Measurements from ENCODE around the gene AKAP6.

The AKAP6 gene

DNA sequence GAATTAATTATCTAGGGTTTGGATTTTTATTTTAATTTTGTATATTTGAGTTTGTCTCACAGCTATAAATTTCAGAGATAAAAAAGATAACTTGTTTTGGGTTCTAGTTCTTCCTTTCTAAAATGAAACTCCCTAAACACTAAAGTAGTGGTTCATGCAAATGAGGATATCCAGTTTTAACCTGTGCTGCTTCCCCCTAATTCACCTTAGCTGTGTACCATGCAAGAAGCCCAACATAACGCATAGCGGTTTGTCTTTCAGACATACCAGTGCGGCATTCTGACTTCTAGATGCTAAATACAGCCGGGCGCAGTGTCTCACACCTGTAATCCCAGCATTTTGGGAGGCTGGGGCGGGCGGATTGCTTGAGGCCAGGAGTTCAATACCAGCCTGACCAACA is 320.9 kb downstream of the AKAP6 start:
- no peak for DNase-seq (ENCODE audit: low read depth in 2 of 3, low spot score in 1 of 3)

DNA sequence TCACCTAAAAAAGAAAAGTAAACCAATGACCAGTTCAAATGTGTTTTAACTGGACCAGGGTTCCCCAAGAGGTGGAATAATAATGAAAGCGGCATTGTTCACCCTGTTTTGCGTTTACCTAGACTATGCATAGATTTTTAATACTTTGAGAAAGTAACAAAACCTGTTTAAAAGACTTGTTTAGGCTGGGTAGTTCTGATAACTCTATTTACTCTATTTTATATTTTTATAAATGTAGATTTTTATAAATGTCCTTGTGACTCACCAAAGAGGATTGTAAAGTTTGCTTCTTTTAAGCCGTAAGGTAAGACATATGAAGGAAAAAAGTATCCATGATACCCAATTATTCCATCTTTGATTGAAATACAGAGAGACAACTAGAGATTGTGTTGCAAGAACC is 321.6 kb downstream of the AKAP6 start:
- DNase-seq (ENCODE audit: low read depth in 2 of 3, low spot score in 1 of 3): no peak

DNA sequence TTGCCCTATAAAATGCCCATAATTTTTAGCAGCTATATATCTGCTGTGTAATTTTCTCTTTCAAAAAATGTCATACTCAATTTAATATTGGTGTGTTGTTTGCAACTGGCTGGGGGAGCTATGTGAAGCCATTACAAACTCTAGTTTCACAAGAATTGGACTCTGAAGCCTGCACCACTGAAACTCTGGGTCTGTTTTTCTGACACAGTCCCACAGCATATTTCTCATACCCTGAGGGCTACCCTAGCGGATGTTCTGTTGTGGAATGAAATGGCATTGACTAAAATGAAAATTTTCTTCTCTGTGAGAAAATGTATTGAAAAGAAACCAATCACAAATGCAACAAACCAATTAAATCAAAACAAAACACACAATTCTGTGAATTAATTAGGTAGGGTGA is 325.0 kb downstream of the AKAP6 start:
- DNase-seq (ENCODE audit: low read depth in 2 of 3, low spot score in 1 of 3): no peak

DNA sequence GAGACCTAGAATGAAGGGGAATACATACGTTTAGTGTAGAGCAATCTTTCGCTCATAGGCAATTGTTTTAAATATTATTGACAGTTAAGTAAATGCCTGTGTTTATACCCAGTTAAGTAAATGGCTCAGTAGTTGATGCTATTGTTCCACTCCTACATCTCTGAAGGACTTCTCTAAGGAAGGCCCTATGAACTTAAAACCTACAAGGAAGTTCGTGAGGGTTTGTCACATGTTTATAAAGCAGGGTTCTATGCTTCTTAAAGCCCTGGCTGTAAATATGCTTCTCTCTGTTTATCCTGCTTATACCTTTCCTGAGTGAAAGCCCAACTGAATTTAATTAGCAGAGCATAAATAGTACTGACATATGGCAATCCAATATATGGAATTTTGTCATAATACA is 327.5 kb downstream of the AKAP6 start:
- no peak for DNase-seq (ENCODE audit: low read depth in 2 of 3, low spot score in 1 of 3)

DNA sequence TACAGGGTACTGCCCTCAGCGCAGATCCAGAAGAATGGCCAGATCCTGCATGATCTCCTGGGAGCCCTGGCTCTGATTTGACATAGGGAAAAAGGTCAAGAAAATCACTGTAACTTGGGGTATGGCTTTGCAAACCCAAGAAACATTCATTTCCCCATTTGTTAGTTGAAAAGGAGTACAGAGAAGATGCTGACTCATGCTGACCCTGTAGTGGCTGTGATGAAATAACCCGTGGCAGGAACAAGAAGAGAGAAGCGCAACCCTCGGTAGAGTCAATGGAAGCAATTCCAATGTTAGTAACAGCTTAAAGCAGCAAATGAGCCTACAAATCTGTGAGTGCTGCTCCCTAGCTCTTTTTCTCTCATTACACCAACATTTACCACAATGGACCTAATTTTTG is 328.0 kb downstream of the AKAP6 start:
- no peak for DNase-seq (ENCODE audit: low read depth in 2 of 3, low spot score in 1 of 3)

DNA sequence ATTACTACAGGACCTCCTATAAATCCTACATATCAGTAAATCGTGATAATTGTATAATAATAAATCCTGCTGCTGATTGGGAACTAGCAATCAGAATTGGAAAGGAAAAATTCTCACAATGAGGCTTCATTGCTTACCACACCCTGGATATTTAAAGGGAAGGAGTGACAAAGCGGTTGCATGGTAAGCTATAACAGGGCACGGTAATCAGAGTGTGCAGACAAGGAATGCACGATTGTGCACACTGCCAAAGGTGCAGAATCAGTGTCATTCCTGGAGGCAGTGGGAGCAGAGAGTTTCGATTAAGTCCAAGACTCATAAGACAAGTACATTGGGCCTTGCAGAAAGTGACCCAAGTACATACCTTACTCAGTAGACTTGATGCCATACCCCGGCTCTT is 332.1 kb downstream of the AKAP6 start:
- no peak for DNase-seq (ENCODE audit: low read depth in 2 of 3, low spot score in 1 of 3)

DNA sequence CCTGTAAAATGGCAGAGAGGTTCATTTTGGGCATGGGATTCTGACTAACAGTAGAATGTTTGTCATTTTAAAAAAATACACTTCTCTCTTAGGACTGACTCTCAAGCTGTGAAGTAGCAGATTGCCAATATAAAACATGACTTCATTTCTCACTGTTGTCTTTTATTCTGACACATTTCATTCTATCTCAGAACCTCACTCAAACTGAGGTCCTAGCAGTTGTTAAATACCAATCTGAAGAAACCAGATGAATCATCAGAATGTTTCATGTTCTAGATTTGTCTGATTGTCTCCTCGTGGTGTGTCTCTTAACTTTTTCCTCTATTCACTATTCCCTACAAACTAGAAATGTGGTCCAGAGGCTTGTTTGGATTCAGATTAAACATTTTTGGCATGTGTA is 333.1 kb downstream of the AKAP6 start:
- no peak for DNase-seq (ENCODE audit: low read depth in 2 of 3, low spot score in 1 of 3)

DNA sequence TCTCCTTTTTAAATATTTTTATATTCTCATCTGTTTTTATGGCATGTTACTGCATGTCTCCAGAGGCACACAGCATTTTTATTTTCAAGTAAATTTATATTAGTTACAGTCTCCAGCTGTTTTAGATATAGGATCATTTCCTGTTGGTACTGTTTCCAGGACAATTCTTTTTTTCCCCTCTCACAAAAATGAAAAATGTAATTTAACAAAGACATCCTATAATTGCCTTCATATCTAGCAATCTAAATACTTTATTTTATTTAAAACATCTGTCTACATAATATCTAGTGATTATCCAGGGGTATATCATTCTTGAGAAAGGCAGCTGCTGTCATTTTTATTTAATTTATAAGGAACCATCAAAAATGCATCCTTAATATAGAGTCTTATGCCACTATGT is 337.2 kb downstream of the AKAP6 start:
- DNase-seq (ENCODE audit: low read depth in 2 of 3, low spot score in 1 of 3): no peak

DNA sequence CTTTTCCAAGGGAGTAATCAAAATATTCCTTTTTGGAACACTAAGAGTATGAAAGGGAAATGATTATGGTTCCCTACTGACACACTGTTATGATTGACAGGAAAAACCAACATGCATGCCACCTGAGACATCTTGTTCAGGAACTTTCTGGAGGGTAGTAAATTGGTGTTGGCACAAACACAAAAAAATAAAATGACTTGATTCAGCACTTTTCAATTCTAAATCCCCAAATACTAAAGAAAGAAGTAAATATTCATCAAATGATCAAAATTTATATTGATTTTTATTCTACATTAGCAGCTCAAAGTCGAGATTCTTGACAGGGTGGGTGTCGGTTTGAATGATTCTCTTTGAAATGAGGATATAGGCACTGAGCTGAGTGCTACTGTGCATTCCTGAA is 338.2 kb downstream of the AKAP6 start:
- no peak for DNase-seq (ENCODE audit: low read depth in 2 of 3, low spot score in 1 of 3)

DNA sequence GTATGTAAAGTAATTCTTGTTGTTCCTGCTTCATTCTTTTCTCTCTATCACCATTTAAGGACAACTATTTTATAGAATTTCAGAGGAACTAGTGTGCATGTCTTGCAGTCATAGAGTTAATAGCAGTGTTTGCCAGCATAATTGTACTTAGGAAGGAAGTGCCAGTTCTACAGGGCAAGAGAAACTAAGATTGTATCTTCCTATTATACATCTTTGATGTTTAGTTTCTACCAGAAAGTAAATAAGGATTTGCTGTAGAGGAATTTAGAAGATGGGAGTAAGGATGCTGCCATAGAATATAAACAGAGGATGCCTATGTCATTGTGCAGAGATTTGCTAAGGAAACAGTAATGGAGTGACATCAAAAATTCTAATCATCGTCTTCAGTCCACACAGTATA is 338.7 kb downstream of the AKAP6 start:
- DNase-seq (ENCODE audit: low read depth in 2 of 3, low spot score in 1 of 3): no peak

DNA sequence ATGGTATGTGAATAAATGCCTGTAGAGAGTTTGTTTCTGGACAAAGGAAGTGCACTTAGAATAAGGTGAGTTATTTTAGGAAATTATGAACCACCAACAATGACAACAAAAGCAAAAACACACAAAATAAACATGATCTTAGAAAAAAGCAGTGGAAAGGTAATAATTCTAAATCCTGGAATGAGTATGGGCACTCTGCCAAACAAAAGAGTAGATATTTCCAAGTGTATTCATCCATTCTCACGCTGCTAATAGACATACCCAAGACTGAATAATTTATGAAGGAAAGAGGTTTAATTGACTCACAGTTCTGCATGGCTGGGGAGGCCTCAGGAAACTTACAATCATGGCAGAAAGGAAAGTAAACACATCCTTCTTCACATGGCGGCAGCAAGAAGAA is 340.3 kb downstream of the AKAP6 start:
- DNase-seq (ENCODE audit: low read depth in 2 of 3, low spot score in 1 of 3): no peak

DNA sequence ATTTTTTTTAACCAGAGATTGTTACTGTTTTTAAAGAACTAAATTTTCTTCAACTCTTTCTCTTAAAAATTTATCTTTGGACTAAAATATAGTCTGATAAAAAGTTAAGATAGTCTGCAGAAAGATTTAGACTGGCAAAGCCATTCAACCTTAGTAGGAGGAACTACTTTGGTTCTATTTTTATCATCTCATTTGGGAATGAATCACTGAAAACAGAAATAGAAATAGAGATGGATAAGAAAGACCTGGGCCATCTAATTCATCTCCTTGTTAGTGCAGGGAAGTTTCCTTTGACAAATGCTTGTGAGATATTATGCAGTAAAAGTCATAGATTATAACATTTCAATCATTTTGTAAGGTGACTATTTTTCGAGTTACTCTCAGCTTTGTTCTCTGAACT is 346.3 kb downstream of the AKAP6 start:
- no peak for DNase-seq (ENCODE audit: low read depth in 2 of 3, low spot score in 1 of 3)

DNA sequence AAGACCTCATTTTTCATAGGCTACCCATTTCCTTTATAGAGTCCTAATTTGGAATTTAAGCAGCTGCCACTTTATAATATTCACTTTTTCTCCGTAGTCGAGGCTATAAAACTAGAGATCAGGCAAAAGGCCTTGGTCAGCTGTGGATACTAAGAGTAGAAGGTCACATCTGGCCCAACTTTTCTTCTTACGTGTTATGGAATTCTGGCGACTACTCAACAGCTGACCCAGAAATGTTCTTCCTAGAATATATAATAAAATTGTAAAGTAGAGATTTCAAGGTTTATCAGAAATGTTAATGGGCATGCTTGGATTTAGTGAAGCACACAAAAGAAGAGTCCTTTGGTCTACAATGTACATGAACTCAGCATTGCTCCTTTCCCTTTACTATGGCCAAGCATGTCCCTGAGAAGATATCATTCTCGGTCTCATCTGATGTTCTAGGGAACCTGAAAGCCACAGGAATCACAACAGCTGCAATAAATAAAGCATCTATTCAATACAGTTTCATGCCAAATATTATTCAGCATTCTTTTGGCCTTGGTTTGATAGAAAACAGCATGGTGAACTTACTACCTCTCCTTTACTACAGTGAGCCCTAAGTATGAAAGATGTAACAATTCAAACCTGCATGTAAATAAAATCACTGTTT is 348.2 kb downstream of the AKAP6 start:
- no peak for DNase-seq (ENCODE audit: low read depth in 2 of 3, low spot score in 1 of 3)

DNA sequence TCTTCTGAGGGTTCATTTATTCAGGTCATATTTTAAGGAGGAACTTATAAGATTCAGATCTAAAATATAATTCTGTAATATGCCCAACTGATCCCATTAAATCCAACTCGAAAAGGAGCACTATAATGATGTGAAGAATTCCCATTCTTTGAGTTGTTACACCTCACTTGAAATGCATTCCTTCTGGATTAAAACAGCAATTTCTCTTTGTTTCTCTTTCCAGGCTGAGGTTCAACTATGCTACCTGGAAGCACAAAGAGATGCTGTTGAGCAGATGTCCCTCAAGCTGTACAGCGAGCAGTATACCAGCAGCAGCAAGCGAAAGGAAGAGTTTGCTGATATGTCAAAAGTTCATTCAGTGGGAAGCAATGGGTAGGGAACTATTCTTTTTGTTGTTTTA is 349.0 kb downstream of the AKAP6 start:
- DNase-seq (ENCODE audit: low read depth in 2 of 3, low spot score in 1 of 3): no peak

DNA sequence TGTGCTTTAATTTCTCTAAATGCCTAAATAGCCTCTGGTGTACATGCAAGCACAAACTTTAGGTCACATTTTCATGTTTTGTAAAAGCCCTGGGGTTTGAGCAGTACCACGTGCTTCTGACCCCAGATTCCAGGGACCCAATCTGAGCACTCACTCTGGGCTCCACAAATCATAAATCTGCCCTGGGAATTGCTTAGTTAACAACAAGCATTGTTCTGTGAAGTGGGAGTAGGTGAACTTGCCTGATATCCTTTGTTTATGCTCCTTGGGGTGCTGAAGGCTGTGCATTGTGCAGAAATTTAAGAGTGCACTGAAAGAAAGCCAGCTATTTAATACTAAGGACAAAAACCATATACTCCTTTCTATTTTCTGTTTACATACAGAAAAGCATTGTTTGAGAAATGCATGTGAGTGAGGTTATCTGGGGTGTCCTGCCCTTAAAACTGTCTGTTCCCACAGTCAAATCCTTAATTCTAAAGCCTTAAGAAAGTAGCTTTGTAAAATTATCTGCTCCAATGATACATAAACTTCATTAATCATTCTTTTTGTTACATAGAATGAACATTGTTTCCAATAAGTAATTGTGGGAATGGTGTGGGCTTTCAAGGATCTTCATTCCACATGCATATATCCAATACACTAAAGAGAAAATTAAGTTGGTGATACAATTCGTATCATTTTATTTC is 351.0 kb downstream of the AKAP6 start:
- DNase-seq (ENCODE audit: low read depth in 2 of 3, low spot score in 1 of 3): no peak

DNA sequence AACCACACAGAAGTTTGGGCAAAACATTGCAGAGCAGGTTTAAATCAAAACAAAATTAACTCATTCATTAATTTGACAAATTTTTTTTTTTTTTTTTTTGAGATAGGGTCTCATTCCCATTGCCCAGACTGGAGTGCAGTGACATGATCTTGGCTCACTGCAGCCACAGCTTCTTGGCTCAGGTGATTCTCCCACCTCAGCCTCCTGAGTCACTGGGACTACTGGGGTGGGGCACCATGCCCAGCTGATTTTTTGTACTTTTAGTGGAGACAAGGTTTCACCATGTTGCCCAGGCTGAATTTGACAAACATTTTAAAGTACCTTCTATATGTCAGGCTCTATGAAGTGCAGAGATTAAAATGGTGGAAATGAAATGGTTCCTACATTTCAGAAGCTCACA is 352.5 kb downstream of the AKAP6 start:
- DNase-seq (ENCODE audit: low read depth in 2 of 3, low spot score in 1 of 3): no peak

DNA sequence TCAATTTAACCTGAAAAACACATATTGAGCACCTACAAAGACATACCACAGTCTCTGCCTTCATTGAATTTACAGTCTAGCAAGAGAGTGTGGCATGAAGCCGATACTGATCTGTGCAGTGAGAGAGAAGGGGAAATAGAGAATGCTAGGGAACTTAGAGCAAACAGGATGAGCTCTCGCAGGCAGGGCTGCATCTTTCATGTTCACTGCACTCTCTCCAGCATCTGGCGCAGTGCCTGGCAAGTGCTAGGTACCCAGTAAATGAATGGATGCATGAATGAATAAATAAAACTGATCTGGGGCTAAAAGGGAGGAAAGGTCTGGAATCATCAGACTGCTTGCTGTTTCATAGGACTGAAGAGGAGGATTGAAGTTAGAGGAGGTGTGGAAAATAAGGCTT is 353.1 kb downstream of the AKAP6 start:
- no peak for DNase-seq (ENCODE audit: low read depth in 2 of 3, low spot score in 1 of 3)

DNA sequence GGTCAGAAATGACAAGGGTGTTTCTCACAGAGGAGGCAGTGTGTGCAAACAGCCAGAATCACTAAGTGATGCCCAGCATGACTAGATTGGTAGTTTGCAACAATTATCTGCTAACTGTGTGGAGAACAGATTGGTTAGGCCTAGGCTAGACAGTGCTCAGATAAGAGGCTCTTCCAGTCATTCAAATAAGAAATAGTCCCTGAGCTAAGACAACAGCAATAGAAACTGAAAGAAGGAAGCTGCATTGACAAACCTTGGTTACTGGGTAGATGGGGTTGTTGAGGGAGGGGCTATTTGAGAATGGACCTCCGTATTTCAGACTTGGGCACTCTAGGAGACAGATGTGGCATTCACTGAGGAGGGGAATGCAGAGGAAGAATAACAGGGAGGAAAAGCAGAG is 354.6 kb downstream of the AKAP6 start:
- no peak for DNase-seq (ENCODE audit: low read depth in 2 of 3, low spot score in 1 of 3)

DNA sequence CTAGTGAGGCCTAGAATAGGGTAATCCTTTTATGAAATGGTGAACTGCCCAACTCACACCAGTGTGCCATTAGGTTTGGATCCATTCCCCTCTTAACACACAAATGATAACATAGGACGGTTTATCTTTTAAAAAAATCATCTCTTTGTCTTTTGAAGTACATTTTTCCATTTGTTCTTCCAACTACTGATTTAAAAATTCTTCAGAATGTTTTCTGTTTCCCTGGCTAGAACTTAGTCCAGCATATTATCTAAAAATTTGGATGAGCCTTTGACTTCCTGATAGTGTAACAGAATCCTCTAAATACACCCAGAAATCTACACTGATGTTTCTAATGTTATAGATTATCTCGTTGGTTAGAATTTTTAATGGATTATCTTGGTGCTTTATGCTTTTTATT is 359.8 kb downstream of the AKAP6 start:
- no peak for DNase-seq (ENCODE audit: low read depth in 2 of 3, low spot score in 1 of 3)

DNA sequence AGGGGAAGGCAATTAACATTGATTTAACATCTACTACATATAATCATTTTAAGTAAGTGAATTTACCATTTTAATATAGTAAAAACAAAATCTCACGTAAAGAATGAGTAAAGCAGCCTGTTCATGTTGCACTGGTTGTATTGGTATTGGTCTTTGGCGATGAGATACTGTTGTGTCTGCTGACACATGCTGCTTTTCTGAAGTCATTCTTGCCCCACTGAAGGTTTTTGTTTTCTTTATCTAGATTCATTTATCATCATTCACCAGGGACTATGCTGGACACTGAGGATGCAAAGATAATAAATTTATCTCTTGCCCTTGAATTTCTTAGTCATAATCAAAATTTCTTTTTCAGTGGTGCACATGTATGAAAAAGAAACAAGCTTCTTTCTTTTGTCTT is 363.3 kb downstream of the AKAP6 start:
- DNase-seq (ENCODE audit: low read depth in 2 of 3, low spot score in 1 of 3): no peak

DNA sequence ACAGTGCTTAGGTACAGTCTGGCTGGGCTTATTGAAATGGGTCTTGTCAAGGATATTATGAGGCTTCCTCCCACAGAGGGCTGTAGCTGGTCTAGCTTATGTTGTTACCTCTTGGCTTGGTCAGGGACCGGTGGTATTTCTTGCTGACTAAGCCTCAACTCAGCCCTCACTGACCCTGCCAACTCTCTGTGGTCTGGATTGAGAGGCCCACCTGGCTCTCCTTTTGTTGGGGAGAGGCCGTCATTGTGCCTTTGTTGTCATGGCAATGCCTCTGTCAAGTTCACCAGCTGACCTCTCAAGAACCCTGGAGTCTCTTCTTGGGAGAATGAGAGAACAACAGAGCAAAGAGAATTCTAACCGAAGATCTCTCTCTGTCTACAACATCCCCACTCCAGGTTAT is 364.0 kb downstream of the AKAP6 start:
- DNase-seq (ENCODE audit: low read depth in 2 of 3, low spot score in 1 of 3): no peak

DNA sequence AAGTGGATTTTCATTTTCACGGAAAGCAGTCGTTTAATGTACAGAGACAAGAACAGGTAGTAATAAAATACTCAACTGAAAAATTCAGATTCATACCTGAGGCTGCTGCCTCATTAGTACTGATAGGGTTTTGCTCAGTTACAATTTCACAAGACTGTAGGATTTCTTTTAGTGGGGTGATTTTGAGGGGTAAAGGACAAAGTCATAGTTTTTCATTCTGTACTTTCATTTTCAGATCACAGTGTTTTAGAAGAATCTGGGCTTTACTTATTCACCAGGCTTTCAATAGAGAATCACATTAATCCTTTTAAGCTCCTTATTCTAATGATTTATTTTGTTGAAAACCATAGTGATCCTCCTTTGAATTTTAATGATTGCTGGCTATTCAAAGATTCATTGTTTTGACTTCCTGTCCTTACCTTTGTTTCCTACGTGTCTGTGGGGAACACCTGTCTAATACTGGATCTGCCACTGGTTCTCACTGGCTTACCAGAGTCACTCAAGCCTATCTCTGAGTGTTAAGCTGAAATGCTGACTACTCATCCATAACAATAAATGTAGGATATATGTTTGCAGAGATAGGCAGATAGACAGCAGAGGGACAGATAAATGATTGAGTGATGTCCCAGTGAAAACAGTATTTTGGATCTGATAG is 365.8 kb downstream of the AKAP6 start:
- DNase-seq (ENCODE audit: low read depth in 2 of 3, low spot score in 1 of 3): no peak

Measured in stimulated activated CD4-positive, alpha-beta T cell treated with anti-CD3 and anti-CD28 coated beads, Interleukin-12 subunit alpha, Interleukin-12 subunit beta, amount 100 ng/mL, for 48 hours (primary cell).